ENCODE data around the gene RTN1.

RTN1 gene

DNA sequence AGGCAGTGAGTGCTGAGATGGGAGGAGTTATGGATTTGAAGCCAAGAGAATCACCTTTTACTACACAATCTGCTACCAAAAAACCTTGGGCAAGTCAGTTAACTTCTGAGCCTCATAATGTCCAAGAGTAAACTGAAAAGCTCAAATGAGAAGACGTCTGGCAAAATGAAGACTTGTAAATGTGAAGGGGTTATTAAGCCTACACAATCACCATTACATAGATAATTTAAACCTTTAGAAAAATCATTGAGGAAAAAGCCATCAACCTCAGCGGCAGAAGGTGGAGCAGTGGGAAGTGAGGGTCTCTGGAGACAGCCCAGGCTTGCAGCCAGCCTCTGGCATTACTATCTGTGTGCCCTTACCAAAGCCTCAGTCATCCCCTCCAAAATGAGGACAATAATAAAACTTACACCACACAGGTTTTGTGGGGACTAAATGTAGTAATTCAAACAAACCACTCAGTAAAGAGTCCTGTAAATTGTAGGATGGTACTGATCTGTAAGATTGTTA, 243.5 kb downstream of the RTN1 start:
- DNase-seq (ENCODE audit: low read depth): no peak

DNA sequence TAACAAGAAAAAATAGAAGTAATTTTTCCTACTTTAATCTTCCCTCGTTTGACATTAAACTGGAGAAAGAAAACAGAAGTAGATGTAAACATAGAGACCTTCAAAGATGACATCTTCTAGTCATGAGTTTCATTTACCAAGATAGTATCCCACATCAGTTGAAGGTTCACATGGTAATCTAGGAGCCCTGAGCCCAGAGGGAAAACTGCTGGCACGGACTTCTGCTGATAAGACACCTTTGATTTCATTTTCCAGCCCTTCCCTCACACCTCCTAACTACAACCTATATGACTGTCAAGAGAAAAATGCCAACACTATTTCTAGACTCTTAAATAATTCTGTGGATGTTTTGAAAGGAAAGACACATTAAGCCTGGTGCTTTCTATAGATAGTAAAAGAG, 247.9 kb downstream of the RTN1 start:
- no peak for DNase-seq (ENCODE audit: low read depth)

DNA sequence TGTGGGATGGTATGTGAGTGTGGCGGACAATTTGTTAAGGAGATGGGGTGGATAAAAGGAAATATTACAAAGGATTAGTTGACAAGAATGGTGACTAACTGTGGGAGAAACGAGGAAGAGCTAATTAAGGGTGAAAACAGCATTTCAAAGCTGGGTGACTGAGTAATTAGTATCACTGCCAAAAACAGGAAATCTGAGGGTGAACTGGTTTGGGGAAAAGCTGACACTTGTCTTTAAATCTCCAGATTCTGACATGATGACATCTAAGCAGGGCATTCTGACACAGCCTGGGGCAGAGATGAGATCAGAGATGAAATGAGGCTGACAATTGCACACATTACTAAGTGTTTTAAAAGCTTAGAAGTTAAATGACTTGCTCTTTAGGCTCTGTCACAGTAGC, 251.5 kb downstream of the RTN1 start:
- no peak for DNase-seq (ENCODE audit: low read depth)

DNA sequence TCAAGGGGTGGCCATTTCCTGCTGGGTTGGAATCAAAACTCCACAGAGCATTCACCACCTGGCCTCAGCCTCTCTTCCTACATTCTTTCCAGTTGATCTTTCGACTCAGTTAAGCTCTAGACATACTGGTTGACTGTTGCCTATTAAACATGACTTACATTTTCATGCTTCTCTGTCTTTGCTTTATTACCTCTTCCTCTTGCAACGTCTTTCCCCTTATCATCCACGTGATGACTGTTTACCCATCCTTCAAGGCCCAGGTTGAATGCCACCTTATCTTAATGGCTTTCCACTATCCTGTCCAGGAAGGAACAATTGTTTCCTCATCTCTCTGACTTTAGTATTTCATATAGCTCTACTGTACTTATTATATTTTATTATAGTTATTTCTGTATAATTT, 269.5 kb downstream of the RTN1 start:
- DNase-seq (ENCODE audit: low read depth): no peak

DNA sequence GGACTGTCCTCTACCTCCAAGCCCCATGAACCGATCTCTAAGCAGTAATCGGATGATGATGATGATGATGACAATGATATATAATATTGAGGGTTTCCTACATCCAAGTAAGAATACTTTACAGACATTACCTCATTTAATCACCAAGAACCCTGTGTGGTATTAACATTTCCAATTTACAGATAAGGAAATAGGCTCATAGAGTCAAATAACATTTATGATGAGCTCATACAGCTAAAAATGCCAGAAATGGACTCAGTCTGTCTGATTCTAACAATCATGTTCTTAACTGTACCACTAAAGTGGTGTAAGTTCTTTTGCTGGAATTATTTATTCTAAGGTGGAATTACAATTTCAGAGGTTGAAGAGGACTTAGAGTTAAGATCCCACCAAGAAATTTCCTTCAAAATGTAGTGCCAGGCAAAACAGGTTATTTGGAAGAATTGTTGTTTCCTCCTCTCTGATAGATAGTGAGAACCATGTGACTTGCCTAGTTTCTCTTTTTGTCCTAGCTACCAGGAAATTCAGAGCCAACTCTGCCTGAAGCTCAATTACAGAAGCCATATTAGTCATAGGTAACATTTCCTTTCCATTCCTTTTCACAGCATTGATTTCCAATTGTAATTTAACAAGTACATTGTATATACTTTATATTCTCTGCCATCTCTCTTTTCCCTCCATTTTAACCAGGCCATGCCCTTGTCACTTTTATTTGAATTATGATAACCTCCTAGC, 270.2 kb downstream of the RTN1 start:
- no peak for DNase-seq (ENCODE audit: low read depth)

DNA sequence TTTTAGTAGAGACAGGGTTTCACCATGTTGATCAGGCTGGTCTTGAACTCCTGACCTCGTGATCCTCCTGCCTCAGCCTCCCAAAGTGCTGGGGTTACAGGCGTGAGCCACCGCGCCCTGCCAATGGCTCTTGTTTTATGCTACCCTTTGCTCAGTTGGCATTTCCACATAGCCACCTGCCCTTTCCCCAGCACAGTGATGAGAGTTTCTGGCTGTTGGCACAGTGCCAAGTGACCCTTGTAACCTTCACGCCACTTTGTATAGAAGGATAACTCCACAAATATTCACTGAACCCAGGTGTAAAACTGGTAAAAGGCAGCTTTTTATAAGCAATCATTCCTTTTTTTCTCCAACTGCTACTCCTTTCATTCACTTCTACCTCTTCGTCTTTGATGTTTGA, 275.5 kb downstream of the RTN1 start:
- DNase-seq (ENCODE audit: low read depth): no peak

DNA sequence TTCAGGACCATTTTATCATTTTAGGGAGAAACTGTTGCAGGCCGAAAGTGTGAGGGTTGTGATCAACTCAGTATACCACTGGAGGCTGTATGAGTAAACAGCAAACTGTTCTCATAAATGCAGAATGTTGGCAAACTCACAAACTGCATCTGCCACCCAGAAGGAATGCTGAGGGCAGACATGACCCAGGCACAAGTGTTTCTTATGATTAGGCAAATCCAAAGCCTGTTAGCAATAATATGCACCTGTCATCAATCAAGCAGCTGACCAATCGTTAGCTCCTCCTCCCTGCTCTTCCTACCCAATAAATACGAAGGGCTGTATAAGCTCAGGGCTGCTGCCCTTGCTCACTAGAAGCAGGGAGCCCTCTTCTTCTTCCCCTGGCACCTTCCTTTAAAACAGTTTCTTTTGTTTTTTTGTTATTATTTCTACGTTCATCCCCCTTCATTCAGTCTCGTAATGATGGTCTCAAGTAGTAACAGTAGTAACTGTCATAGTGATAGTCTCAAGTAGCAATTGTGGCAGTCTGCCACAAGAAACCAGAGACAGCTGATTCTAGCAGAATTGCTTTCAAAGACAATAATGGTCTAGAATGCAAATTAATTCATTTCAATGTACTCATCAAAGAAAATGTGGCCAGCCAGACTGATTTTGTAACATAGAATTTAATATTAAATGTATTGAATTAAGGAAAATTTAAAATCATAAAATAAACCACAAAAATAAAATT, 278.8 kb downstream of the RTN1 start:
- no peak for DNase-seq (ENCODE audit: low read depth)

DNA sequence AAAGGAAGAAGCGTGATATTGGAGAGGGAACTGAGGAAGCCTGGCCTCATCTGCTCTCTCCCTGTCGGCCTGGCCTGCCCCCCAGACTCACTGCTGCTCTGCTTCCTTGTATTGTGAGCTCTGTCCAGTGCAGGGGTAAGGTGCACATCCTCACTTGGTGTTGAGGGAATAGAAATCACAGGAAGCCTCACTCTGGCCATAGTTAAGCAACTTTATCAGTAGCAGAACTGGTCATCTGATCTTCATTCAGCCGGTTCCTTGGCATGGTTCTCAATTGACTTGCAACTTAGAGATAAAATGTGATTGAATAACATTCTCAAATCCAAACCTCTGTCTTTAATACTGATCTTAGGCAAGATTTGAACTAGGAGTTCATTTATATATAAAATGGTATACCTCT, 282.5 kb downstream of the RTN1 start:
- DNase-seq (ENCODE audit: low read depth): no peak

DNA sequence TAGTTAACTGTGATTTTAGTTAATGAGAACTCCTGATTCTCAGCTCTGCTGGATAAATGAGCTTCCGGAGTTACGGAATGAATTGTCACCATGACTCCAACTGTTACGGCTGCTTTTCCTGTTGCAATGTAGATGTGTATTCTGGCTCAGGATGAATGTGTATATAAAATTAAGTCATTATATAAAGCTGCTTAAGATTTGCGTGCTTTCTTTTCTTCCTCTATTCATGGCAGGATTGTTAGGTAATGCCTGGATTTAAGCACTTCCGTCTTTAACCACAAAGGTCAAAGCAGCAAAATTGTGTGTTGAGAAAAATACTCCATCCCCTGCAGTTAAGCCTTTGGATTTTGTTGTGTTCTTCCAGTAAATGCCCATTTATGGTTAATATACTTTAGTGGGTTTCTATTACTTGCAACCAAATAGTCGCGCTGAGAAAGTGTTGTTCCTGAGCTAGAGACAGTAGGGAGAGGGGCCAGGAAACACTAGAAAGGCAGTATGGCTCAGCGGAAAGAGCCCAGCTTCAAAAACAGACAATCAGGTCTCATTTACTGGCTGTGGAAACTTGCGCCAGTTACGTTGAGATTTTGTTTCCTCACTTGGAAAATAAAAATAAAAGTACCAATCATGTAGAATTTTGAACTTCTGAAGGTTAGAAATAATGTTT, 284.6 kb downstream of the RTN1 start:
- no peak for DNase-seq (ENCODE audit: low read depth)

DNA sequence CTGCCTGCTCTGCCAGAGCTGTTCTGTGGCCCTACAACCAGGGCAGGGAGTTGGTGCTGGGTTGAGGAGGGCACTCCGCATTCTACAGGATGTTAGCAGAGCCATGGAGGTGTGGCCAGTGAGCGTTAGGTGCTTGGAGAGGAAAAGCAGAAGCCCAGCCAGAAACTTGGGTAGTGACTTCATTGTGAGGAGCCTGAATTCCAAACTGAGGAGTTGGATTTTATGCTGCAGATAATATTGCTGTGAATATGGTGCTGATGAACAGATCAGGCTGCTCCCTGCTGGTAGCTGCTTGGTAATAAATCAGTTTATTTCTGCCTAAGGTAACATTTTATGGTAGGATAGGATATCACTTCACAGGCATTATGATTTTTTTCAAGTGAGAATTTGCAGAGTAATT, 286.8 kb downstream of the RTN1 start:
- no peak for DNase-seq (ENCODE audit: low read depth)

DNA sequence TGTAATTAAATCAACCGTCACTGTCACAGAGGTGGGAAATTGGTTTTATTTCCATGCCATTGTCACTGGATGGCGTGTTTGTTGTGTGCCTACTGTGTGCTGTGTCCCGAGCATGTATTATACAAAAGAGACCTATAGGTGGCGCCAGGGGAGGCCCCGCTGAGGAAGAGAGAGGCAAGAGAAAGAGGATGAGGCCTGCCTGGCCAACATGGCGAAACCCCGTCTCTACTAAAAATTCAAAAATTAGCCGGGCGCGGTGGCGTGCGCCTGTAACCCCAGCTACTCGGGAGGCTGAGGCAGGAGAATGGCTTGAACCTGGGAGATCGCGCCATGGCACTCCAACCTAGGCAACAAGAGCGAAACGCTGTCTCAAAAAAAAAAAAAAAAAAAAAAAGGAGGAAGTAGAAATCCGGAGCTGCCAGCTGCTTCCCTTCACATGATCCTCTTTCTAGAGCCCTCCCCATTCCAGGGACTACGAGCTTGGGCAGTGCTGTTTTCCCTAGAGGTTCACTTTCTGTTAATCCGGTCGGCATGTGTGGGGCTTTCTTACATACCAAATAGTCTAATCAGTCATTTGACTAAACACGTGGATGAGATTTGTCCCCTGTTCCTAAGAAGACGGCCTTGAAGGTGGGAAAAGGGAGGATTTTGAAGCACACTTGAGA, 287.6 kb downstream of the RTN1 start:
- DNase-seq (ENCODE audit: low read depth): no peak

DNA sequence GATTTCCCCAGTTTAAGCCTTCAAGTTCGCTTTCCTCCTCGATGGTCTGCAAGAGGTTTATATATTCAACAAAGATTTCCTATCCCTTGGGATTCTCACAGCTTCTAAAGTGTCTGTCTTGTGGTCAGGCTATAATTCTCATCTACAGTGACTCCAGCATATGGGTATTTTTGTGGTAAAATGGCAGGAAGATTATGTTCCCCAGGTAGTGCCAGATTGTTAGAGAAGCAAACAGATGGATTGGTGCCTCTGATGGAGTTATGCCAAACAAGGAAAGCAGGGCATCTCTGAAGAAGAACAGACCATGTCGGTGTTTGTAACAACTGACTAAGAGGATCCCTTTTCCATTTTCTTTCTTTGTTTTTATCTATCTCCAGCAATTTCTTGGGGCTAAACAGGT, 288.4 kb downstream of the RTN1 start:
- no peak for DNase-seq (ENCODE audit: low read depth)

DNA sequence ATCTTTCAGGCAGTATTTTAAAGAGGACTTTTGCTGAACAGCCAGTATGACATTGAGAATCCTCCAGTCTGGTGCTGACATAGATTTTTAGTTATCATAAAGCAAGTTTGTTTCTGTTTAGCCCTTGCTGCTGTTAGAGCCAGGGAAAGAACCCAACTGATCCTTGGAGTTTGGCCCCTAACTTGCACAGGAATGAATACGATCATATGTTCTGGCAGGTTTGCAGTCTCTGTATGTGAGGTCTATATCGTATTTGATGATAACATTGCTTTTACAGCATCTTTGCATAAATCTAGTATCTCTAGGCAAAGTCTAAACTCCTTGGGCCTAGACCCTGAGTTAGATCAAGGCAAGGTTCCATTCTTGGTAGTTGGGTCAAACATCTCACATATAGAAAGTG, 289.7 kb downstream of the RTN1 start:
- DNase-seq (ENCODE audit: low read depth): no peak

DNA sequence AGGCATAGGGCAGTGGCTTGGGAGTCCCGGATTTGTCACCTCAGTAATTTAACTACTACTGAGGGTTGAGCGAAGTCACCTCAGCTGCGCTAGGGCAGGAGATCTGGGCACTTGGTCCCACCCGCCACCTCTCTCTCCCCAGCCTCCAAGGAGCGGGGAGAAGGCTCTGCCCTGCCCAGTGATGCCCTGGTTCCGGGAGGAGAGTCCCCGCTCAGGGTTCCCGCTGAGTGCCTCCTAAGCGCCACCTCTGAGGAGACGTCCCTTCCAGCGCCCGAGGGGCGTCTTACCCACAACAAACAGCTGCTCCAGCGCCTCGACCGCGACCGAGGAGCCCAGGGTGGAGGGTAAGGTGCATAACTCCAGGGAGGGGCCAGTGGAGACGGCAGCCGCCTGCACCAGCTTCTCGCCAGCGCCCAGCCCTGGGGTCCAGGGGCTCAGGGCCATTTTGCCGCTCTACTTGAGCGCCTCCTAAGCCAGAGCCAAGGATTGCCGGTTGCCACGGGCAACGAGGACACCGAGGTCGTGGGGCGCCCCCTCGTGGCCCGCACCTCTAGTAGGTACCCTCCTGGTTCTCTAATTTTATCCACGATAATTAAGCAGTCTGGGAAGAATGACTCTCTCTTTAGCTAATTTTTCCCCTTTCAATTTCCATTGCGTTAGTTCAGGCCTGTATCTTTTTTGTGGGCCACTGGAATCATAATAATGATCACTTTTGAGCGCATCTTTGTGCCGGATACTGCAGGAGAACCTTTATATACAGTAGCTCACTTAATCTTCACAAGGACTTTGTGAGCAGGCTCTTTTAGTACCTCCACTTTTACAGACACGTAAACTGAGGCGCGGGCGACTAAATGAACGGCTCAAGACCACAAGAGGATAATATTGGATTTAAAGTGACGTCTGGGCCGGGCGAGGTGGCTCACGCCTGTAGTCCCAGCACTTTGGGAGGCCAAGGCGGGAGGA, 294.0 kb downstream of the RTN1 start, which contains the start of gene CCDC175:
TSS of gene CCDC175 (minus strand) at position 481 of the 963 bp plus-strand sequence. CDS start at position 444, 37 bp downstream.
- DNase-seq (ENCODE audit: low read depth): peak; percentile 67

DNA sequence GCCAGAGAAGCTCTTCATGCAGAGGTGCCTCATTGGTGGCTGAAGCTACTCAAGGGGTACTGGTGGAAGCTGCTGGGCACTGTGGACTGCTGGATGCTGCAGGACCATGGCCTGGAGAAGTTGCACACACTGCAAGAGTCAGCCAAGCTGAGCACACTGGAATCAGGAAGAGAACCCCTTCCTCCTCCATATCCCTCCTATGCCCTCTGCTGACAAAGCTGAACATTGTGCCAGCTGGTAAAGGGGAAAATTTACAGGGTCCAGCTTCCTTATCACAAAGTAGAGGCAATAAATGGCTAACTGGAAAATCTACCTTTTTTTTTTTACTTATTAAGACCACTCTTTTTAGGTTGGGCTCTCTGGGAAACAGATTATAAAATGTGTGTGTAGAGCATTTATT, 300.5 kb downstream of the RTN1 start:
- DNase-seq (ENCODE audit: low read depth): no peak

DNA sequence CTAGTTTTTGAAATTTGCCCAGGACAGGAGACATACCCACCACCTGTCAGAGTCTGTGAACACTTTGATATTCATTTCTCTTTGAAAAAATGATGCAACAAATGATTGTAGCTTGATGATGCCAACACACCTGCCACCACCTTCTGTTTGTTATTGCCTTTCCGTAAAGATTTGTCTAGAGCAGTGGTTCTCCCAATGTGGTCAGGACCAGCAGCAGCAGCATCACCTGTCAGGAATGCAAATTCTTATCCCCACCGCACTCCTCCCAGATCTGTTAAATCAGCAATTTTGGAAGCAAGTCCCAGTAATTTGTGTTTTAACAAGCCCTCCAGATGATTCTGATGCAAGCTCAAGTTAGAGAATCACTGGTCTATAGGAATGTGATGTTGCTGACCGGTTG, 303.9 kb downstream of the RTN1 start:
- DNase-seq (ENCODE audit: low read depth): no peak

DNA sequence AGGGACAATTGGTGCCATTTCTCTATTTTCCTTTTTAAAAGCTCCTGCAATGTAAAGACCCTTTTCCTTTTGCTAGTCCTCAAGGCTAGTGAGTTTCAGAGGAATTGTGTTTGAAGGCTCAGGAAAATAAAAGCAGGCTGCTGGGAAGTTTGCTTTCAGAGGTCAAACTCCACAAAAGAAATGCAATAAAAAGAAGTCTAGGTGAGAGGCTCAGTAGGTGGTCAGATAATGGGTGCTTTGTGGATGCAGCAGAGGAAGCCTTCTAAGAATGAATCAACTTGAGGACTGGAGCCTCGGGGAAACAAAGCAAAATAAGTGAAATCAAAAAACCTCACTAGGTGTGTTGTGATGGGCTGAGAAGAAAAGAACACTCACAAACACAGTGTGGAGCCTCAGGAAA, 304.3 kb downstream of the RTN1 start:
- no peak for DNase-seq (ENCODE audit: low read depth)

DNA sequence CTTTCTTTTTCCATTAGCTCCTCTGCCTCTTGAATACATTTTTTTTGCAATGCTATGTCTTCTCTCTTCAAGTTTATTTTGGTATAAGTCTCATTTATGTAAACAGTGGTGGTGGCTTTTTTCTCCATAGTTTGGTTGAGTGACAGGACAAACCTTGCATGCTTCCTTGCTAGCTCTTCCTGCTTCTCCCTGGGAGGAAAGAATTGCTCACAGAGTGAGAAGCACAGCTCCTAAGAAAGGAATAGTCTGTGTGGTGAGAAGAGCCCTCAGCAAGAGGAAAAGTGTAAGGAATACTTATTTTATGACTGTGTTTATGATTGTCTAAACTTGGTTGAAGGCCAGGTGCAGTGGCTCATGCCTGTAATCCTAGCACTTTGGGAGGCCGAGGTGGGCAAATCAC, 305.5 kb downstream of the RTN1 start:
- DNase-seq (ENCODE audit: low read depth): no peak

DNA sequence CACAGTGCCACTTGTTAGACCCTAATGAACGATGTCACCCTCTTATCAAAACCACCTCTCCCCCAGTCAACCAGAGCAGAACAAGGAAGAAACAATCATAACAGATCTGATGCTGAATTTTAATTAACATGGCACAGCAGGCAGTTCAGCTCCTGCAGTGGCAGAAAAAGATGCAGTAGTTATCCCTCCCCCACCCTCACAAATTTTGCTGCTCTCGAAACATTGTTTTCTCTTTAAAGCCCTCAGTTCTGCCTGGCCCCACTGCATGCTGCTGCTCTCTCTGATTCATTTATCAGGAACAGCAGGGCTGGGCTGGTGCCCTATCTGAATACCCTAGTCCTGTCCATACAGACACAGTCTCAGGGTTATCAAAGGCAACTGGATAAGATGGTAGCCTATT, 306.2 kb downstream of the RTN1 start:
- no peak for DNase-seq (ENCODE audit: low read depth)

DNA sequence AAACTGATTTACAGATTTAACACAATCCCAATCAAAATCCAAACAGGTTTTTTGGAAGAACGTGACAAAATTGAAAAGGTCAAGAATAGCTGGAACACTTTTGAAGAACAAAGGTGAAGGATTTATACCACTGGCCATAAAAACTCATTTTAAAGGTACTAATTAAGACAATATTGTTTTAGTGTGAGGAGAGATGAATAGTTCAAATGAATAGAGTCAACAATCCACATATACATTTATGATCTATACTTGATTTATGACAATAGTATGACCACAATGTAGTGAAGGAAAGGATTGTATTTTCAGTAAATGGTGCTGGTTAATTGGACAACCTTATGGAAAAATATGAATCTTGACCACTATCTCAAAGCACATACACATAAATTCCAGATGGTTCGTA, 323.3 kb downstream of the RTN1 start:
- DNase-seq (ENCODE audit: low read depth): no peak
